ENCODE measurements around the gene NIPAL1. TPM values are rescaled to one million over a fixed set of nuclear protein-coding genes. Genes with fewer than 3 reads are reported as not detected.

The NIPAL1 gene
- polyA plus RNA-seq, 1 experiment, result 0.26 TPM

DNA sequence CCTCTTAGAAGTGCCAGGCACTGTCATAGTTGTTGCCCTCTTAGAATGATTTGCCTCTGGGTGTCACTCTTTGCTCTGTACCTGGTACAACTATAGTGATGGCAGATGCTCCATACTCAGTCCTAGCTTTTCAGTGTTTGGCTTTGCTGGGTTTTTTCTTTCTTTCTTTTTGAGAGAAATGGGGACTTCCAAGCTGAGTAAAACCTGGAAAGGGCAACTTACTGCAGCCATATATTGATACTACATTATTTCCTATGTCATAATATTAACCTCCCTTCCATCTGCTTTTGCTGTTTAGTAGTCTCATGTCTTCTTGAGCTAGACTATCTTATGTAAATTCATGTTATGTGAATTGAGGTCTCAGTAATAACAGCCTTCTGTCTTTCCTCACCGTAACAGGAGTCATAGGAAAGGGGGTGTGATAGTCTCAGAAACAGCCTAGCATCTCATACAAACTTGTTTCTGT lies 49.0 kb downstream of the NIPAL1 start:
- CTCF ChIA-PET, result no interaction called here
- DNase-seq (ENCODE audit: low read depth, low spot score), result no peak
- Histone ChIP-seq H3K9me3 (ENCODE audit: control insufficient read depth, insufficient read depth, low read length) (no peaks in the 10 kb centered on the region), H3K27ac (ENCODE audit: low read depth, low read length) (no peak overlapping the region), H3K4me3 (ENCODE audit: low read depth, low read length) (no peak overlapping the region), H3K27me3 (ENCODE audit: control insufficient read depth, insufficient read depth, low read length) (no peaks in the 10 kb centered on the region)
- TF ChIP-seq, protein P1, sequence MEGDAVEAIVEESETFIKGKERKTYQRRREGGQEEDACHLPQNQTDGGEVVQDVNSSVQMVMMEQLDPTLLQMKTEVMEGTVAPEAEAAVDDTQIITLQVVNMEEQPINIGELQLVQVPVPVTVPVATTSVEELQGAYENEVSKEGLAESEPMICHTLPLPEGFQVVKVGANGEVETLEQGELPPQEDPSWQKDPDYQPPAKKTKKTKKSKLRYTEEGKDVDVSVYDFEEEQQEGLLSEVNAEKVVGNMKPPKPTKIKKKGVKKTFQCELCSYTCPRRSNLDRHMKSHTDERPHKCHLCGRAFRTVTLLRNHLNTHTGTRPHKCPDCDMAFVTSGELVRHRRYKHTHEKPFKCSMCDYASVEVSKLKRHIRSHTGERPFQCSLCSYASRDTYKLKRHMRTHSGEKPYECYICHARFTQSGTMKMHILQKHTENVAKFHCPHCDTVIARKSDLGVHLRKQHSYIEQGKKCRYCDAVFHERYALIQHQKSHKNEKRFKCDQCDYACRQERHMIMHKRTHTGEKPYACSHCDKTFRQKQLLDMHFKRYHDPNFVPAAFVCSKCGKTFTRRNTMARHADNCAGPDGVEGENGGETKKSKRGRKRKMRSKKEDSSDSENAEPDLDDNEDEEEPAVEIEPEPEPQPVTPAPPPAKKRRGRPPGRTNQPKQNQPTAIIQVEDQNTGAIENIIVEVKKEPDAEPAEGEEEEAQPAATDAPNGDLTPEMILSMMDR (IDR thresholded peaks at IDR 0.05; ENCODE audit: low read depth, low read length), result no peak
- POLR2A ChIA-PET, result no interaction called here

DNA sequence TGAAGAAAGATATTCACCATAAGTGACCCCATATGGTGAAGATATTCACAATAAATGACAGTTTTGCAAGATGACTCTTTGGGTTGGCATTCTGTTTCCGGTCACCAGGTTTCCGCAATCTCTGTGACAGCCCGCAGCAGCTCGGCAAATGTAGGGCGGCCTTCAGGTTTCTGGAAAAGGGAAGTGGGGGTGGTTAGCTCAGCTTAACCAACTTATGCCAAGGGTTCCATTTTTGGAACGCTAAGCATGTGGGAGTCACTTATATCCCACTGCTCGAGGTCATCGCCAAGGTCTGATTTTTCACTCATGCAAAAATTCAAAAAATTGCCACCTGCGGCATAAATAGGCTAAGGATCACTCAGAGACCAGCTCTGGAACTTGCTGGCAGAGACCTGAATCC lies 51.0 kb downstream of the NIPAL1 start:
- ChIA-PET CTCF (no interaction called here), POLR2A (no interaction called here)
- no peaks in the 10 kb centered on the region for H3K9me3 ChIP-seq (ENCODE audit: control insufficient read depth, insufficient read depth, low read length)
- TF ChIP-seq, protein P1 (IDR thresholded peaks at IDR 0.05; ENCODE audit: low read depth, low read length), result no peak
- no peak overlapping the region for H3K4me3 ChIP-seq (ENCODE audit: low read depth, low read length)
- no peak for DNase-seq (ENCODE audit: low read depth, low spot score)
- no peak overlapping the region for H3K27ac ChIP-seq (ENCODE audit: low read depth, low read length)
- H3K27me3 ChIP-seq (ENCODE audit: control insufficient read depth, insufficient read depth, low read length), result no peaks in the 10 kb centered on the region

DNA sequence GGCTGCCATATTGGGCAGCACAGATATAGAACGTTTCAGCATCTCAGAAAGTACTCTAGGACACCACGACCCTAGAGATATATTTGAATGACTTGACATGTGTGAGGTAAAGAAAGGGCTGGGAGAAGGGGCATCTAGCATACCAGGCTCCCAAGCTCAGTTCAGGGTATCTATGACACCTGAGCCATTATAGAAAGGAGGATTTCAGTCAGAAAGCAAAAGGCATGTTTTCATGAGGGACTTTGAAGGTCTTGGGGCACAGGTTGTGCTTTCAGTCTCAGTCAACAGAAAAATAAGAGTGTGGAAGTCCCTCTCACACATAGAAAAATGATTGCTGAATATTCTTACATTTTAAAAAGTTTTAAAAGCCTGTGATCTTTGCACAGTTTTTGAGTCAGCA lies 51.6 kb downstream of the NIPAL1 start:
- Histone ChIP-seq H3K27me3 (ENCODE audit: control insufficient read depth, insufficient read depth, low read length) (no peaks in the 10 kb centered on the region), H3K27ac (ENCODE audit: low read depth, low read length) (no peak overlapping the region), H3K9me3 (ENCODE audit: control insufficient read depth, insufficient read depth, low read length) (no peaks in the 10 kb centered on the region), H3K4me3 (ENCODE audit: low read depth, low read length) (no peak overlapping the region)
- POLR2A ChIA-PET, result no interaction called here
- DNase-seq (ENCODE audit: low read depth, low spot score), result no peak
- CTCF ChIA-PET, result no interaction called here
- TF ChIP-seq, protein P1 (IDR thresholded peaks at IDR 0.05; ENCODE audit: low read depth, low read length), result no peak

DNA sequence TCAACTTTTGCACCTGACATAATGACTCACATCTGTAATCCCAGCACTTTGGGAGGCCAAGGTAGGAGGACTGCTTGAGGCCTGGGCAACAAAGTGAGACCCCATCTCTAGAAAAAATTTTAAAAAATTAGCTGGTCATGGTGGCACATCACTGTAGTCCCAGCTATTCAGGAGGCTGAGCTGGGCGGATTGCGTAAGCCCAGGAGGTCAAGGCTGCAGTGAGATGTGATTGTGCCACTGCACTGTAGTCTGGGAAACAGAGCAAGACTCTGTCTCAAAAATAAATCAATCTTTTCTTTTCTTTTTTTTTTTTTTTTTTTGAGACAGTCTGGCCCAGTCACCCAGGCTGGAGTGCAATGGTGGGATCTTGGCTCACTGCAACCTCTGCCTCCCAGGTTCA lies 52.5 kb downstream of the NIPAL1 start:
- CTCF ChIA-PET, result no interaction called here
- no peaks in the 10 kb centered on the region for H3K27me3 ChIP-seq (ENCODE audit: control insufficient read depth, insufficient read depth, low read length)
- POLR2A ChIA-PET, result no interaction called here
- DNase-seq (ENCODE audit: low read depth, low spot score), result no peak
- no peak overlapping the region for H3K27ac ChIP-seq (ENCODE audit: low read depth, low read length)
- H3K4me3 ChIP-seq (ENCODE audit: low read depth, low read length), result no peak overlapping the region
- no peaks in the 10 kb centered on the region for H3K9me3 ChIP-seq (ENCODE audit: control insufficient read depth, insufficient read depth, low read length)
- TF ChIP-seq, protein P1 (IDR thresholded peaks at IDR 0.05; ENCODE audit: low read depth, low read length), result no peak

- CTCF ChIA-PET, result interaction anchor here (0.5 to 0.7 kb wide), 2 partner anchors 60 to 199 kb away, joined by 3 to 10 read pairs; no protein-coding TSS in a partner anchor
- TF ChIP-seq, protein P1 (IDR thresholded peaks at IDR 0.05; ENCODE audit: low read depth, low read length), result no peak
- POLR2A ChIA-PET, result no interaction called here
- DNase-seq (ENCODE audit: low read depth, low spot score), result no peak
- H3K27me3 ChIP-seq (ENCODE audit: control insufficient read depth, insufficient read depth, low read length), result no peaks in the 10 kb centered on the region
- no peaks in the 10 kb centered on the region for H3K9me3 ChIP-seq (ENCODE audit: control insufficient read depth, insufficient read depth, low read length)
- no peak overlapping the region for H3K27ac ChIP-seq (ENCODE audit: low read depth, low read length)
- H3K4me3 ChIP-seq (ENCODE audit: low read depth, low read length), result no peak overlapping the region
Measured at GRCh38 chr4:48071191-48071590, 54.6 kb downstream of the NIPAL1 start.

All from AG04450 (cell line).